Anterior cingulate cortex (tissue), 58 donors: ENCODE results near the gene XRCC3.
A peak's percentile ranks its signal among the peaks of the same experiment; 100 is the strongest.

Experiments
- DNase-seq, 58 donors: peaks; one replicate each; lab custom pipeline; 2025; lab: John Stamatoyannopoulos, UW

The XRCC3 gene

GRCh38 chr14:103739466-103739792 is 24.2 kb upstream of the XRCC3 start:
- DNase-seq = no peak

- peak in 27 of 58 donors; percentile 27 to 82 (median 58) for DNase-seq
These were observed 23.6 kb upstream of the XRCC3 start for GRCh38 chr14:103738701-103739451.

GRCh38 chr14:103738166-103738565 is 22.9 kb upstream of the XRCC3 start:
- no peak for DNase-seq

- DNase-seq = no peak
These were observed 22.3 kb upstream of the XRCC3 start for GRCh38 chr14:103737432-103738045.

- peak in 25 of 58 donors; percentile 29 to 87 (median 53) for DNase-seq
These were observed 21.5 kb upstream of the XRCC3 start for GRCh38 chr14:103736546-103737431.

GRCh38 chr14:103735815-103736545 is 20.7 kb upstream of the XRCC3 start:
- no peak for DNase-seq

GRCh38 chr14:103735439-103735814 is 20.2 kb upstream of the XRCC3 start:
- DNase-seq = peak in 14 of 58 donors; percentile 30 to 67 (median 48)

- peak in 1 of 58 donors; percentile 19 for DNase-seq
These were observed 19.8 kb upstream of the XRCC3 start for GRCh38 chr14:103735022-103735421.

- no peak for DNase-seq
These were observed 19.0 kb upstream of the XRCC3 start for GRCh38 chr14:103734081-103734888.

GRCh38 chr14:103733651-103734050 is 18.4 kb upstream of the XRCC3 start:
- no peak for DNase-seq

- no peak for DNase-seq
These were observed 17.8 kb upstream of the XRCC3 start for GRCh38 chr14:103732868-103733620.

GRCh38 chr14:103731916-103732867 is 16.9 kb upstream of the XRCC3 start:
- DNase-seq = no peak

- DNase-seq = no peak
These were observed 16.2 kb upstream of the XRCC3 start for GRCh38 chr14:103731481-103731880.

GRCh38 chr14:103730490-103731035 is 15.3 kb upstream of the XRCC3 start:
- peak in 7 of 58 donors; percentile 20 to 62 (median 42) for DNase-seq

- DNase-seq = no peak
These were observed 14.5 kb upstream of the XRCC3 start for GRCh38 chr14:103729496-103730448.

- DNase-seq = no peak
These were observed 13.5 kb upstream of the XRCC3 start for GRCh38 chr14:103728721-103729120.
